ENCODE data around the gene SEC11C.
A peak's percentile ranks its signal among the peaks of the same experiment; 100 is the strongest.

The SEC11C gene

DNA sequence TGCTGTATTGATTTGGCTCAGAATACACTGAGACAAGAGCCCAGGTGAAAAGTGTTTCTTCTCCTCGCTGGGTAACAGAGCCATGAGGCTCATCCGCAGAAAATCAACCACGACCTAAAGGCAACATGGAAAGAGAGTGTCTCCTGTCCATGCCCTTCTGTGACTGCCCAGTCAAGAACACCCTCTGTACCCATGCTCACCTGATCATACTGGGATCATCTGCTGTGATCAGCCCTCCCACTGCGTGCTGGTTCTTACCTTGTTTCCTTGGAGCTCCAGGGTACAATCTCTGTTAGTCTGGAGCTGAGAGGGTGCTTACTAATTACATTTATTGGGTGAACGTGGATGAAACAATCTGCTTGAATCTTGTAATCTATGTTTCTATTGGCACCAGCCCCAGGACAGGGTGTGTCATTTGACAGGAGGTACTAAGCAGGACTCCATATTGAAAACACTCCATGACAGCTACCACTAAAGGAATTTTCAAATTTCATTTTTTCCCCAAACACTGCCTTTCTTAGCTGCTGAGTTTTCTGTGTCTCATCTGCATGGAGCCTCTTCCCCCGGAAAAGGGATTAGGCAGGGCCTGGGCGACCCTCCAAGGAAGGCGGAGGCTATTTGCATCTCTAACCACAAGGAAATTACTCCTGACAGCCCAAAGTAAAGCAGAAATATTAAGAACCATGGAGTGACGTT lies 40.6 kb downstream of the SEC11C start:
- TF ChIP-seq ISL1 (CRISPR knock-in tag; IDR thresholded peaks at IDR 0.05) (peak; percentile 49; the same call in 1 of the 2 replicates), ZC3H10 (CRISPR knock-in tag; IDR thresholded peaks at IDR 0.05) (no peak)
- TF ChIP-seq, protein P1, sequence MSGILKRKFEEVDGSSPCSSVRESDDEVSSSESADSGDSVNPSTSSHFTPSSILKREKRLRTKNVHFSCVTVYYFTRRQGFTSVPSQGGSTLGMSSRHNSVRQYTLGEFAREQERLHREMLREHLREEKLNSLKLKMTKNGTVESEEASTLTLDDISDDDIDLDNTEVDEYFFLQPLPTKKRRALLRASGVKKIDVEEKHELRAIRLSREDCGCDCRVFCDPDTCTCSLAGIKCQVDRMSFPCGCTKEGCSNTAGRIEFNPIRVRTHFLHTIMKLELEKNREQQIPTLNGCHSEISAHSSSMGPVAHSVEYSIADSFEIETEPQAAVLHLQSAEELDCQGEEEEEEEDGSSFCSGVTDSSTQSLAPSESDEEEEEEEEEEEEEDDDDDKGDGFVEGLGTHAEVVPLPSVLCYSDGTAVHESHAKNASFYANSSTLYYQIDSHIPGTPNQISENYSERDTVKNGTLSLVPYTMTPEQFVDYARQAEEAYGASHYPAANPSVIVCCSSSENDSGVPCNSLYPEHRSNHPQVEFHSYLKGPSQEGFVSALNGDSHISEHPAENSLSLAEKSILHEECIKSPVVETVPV (CRISPR knock-in tag; IDR thresholded peaks at IDR 0.05): no peak
- peak; percentile 95 for ATAC-seq

DNA sequence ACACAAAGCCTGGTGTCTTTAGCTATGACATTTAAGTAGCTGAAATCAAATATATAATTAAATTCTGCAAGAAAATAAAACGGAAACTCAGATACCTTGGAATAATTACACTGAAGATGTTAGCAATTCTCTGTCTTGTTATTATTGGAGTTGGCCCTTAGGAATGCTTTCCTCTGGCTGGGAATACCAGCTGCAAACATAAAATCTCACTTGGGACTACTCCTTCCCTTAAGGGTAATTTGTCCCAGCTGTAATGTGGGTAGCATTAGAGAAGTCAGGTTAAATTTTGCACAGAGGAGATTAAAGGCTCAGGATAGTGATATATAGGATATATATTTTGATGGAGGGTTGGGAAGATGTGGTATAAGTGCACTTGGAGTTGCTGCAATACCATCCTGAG lies 43.0 kb downstream of the SEC11C start:
- TF ChIP-seq, protein P1 (CRISPR knock-in tag; IDR thresholded peaks at IDR 0.05): no peak
- TF ChIP-seq ZC3H10 (CRISPR knock-in tag; IDR thresholded peaks at IDR 0.05) (no peak), OSR1 (CRISPR knock-in tag; IDR thresholded peaks at IDR 0.05) (no peak), ZNF70 (CRISPR knock-in tag; IDR thresholded peaks at IDR 0.05) (no peak), BACH2 (CRISPR knock-in tag; IDR thresholded peaks at IDR 0.05; ENCODE audit: borderline replicate concordance) (no peak), ZNF8 (CRISPR knock-in tag; IDR thresholded peaks at IDR 0.05) (no peak), ZFP30 (CRISPR knock-in tag; IDR thresholded peaks at IDR 0.05) (no peak), CSDC2 (CRISPR knock-in tag; IDR thresholded peaks at IDR 0.05) (no peak), TCF4 (CRISPR knock-in tag; IDR thresholded peaks at IDR 0.05; ENCODE audit: borderline replicate concordance) (no peak), ISL1 (CRISPR knock-in tag; IDR thresholded peaks at IDR 0.05) (no peak), GLIS3 (CRISPR knock-in tag; IDR thresholded peaks at IDR 0.05) (no peak), ARNTL (CRISPR knock-in tag; IDR thresholded peaks at IDR 0.05; ENCODE audit: borderline replicate concordance, low read depth) (no peak), ESRRG (CRISPR knock-in tag; IDR thresholded peaks at IDR 0.05) (no peak), TOX (CRISPR knock-in tag; IDR thresholded peaks at IDR 0.05; ENCODE audit: borderline replicate concordance) (no peak), ZFP3 (CRISPR knock-in tag; IDR thresholded peaks at IDR 0.05) (no peak)
- TF ChIP-seq, protein P2, sequence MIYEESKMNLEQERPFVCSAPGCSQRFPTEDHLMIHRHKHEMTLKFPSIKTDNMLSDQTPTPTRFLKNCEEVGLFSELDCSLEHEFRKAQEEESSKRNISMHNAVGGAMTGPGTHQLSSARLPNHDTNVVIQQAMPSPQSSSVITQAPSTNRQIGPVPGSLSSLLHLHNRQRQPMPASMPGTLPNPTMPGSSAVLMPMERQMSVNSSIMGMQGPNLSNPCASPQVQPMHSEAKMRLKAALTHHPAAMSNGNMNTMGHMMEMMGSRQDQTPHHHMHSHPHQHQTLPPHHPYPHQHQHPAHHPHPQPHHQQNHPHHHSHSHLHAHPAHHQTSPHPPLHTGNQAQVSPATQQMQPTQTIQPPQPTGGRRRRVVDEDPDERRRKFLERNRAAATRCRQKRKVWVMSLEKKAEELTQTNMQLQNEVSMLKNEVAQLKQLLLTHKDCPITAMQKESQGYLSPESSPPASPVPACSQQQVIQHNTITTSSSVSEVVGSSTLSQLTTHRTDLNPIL (CRISPR knock-in tag; IDR thresholded peaks at IDR 0.05; ENCODE audit: low read depth): no peak
- TF ChIP-seq, protein P3, sequence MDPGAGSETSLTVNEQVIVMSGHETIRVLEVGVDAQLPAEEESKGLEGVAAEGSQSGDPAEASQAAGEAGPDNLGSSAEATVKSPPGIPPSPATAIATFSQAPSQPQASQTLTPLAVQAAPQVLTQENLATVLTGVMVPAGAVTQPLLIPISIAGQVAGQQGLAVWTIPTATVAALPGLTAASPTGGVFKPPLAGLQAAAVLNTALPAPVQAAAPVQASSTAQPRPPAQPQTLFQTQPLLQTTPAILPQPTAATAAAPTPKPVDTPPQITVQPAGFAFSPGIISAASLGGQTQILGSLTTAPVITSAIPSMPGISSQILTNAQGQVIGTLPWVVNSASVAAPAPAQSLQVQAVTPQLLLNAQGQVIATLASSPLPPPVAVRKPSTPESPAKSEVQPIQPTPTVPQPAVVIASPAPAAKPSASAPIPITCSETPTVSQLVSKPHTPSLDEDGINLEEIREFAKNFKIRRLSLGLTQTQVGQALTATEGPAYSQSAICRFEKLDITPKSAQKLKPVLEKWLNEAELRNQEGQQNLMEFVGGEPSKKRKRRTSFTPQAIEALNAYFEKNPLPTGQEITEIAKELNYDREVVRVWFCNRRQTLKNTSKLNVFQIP (CRISPR knock-in tag; IDR thresholded peaks at IDR 0.05; ENCODE audit: borderline replicate concordance, low read depth): no peak
- TF ChIP-seq, protein P4, sequence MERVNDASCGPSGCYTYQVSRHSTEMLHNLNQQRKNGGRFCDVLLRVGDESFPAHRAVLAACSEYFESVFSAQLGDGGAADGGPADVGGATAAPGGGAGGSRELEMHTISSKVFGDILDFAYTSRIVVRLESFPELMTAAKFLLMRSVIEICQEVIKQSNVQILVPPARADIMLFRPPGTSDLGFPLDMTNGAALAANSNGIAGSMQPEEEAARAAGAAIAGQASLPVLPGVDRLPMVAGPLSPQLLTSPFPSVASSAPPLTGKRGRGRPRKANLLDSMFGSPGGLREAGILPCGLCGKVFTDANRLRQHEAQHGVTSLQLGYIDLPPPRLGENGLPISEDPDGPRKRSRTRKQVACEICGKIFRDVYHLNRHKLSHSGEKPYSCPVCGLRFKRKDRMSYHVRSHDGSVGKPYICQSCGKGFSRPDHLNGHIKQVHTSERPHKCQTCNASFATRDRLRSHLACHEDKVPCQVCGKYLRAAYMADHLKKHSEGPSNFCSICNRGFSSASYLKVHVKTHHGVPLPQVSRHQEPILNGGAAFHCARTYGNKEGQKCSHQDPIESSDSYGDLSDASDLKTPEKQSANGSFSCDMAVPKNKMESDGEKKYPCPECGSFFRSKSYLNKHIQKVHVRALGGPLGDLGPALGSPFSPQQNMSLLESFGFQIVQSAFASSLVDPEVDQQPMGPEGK (CRISPR knock-in tag; IDR thresholded peaks at IDR 0.05; ENCODE audit: borderline replicate concordance): no peak

DNA sequence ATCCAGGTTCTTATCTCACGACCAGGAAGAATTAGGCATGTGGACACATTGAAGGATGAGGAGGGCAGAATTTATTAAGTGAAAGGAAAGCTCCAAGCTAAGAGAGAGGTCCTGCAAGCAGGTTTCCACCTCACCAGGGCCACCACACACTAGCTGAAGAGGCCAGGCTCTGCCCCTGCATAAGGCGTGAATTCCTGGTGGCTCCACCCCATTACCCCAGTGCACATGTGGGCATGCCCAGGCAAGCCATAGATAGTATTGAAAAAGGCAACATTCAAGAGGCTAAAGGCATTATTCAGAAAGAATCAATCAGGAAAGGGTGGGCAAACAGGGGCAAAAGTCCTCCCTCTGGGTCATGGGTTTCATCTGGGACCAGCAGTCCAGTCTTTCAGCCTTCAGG lies 49.3 kb downstream of the SEC11C start:
- no peak for ATAC-seq
- TF ChIP-seq ZFP3 (CRISPR knock-in tag; IDR thresholded peaks at IDR 0.05) (no peak), SNAI2 (CRISPR knock-in tag; IDR thresholded peaks at IDR 0.05) (no peak), CSDC2 (CRISPR knock-in tag; IDR thresholded peaks at IDR 0.05) (no peak), ZNF8 (CRISPR knock-in tag; IDR thresholded peaks at IDR 0.05) (no peak), PPARA (CRISPR knock-in tag; IDR thresholded peaks at IDR 0.05; ENCODE audit: borderline replicate concordance) (no peak), OSR1 (CRISPR knock-in tag; IDR thresholded peaks at IDR 0.05) (no peak), ZNF70 (CRISPR knock-in tag; IDR thresholded peaks at IDR 0.05) (no peak), TCF4 (CRISPR knock-in tag; IDR thresholded peaks at IDR 0.05; ENCODE audit: borderline replicate concordance) (no peak), ARNTL (CRISPR knock-in tag; IDR thresholded peaks at IDR 0.05; ENCODE audit: borderline replicate concordance, low read depth) (no peak), GLIS3 (CRISPR knock-in tag; IDR thresholded peaks at IDR 0.05) (no peak), BACH2 (CRISPR knock-in tag; IDR thresholded peaks at IDR 0.05; ENCODE audit: borderline replicate concordance) (no peak), RARB (CRISPR knock-in tag; IDR thresholded peaks at IDR 0.05) (no peak)
- TF ChIP-seq, protein P3 (CRISPR knock-in tag; IDR thresholded peaks at IDR 0.05; ENCODE audit: borderline replicate concordance, low read depth): no peak
- TF ChIP-seq, protein P1 (CRISPR knock-in tag; IDR thresholded peaks at IDR 0.05): no peak
- TF ChIP-seq, protein P4 (CRISPR knock-in tag; IDR thresholded peaks at IDR 0.05; ENCODE audit: borderline replicate concordance): no peak
- TF ChIP-seq, protein P2 (CRISPR knock-in tag; IDR thresholded peaks at IDR 0.05; ENCODE audit: low read depth): no peak

More for the DNA sequence above, 43.0 kb downstream of the SEC11C start:
- no peak for ATAC-seq
